Activated T-helper 1 cell treated with anti-CD3 and anti-CD28 coated beads, Interleukin-2, amount 50 U/mL, for 16 hours (primary cell): Measurements from ENCODE around the gene NLK.
"Not testable (repeated sequence)": the region's sequence is repeated elsewhere in the genome, so short reads cannot be mapped to it uniquely, and the experiment has no call there.

Source experiments
- DNase-seq, 2 donors: peaks; one replicate each; pipeline ENCODE4 v3.0.0-alpha.2; 2020; ENCODE audit warnings: low read depth in 1 of 2, low spot score in 1 of 2

The NLK gene

DNA sequence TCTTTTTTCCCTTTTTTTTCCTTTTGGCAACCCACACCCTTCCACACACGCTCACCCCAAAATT is at the start of gene NLK:
TSS of gene NLK (plus strand) at position 21 of the 64 bp plus-strand sequence. CDS start 197 bp downstream, outside the sequence.
- DNase-seq: no peak

DNA sequence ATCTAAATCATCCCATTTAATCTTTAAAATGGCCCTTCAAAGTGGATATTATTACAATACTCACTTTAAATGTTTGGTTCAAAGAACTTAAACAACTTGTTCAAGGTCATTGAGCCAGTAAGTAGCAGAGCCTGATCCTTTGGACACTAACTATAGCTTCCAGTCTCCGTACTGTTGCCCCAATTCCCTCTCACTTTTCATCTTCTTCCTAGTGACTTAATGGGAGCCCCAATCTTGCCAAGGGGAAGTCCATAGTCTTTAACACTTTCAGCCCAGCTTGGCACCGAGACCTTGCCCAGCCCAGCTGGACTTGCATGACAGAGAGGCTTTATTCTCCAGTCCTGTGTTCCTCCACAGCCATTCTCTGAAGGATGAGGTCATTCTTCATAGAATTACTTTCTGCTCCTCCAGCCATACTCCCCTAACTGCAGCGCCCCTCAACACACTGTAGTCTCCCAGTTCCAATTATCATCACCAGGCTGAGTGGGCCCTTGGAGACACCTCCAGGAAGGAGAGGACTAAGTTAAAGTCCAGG is 49.2 kb upstream of the NLK start:
- DNase-seq: no peak

DNA sequence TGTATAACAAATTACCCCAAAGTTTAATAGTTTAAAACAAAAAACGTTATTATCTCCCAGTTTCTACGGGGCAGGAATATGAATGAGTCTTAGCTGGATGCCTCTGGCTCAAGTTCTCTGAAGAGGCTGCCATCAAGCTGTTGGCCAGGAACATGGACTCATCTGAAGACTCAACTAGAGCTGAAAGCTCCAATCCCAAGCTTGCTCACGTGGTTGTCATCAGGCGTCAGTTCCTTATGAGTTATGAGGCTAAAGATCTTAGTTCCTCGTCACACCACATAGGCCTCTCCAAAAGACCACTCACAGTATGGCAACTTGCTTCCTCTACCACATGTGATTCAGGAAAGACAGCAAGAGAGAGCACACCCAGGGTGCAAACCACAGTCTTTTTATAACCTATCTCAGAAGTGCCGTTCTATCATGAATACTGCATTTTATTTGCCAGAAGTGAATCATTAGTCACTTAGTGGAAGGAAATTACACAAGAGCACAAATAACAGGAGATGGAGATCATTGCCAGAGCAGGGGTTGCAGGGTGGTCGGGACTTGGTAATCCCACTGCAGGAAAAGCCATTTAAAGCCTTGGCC is 48.7 kb upstream of the NLK start:
- no peak for DNase-seq

DNA sequence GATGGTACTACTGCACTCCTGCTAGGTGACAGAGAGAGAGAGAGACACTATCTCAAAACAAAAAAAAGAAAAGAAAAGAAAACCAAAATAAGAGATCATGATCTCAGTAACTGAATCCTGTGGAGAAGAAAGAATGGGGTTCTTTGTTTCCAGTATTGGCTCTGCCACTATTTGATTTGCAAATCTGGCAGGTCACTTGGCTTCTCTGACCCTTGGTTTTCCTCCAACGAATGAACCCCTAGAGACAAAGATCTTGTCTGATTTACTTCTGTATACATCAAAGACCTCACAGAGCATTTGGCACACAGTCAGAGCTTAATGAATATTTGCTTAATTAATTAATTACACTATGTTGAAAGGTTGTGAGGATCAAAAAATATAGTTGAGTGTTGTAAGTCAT is 47.9 kb upstream of the NLK start:
- no peak for DNase-seq

DNA sequence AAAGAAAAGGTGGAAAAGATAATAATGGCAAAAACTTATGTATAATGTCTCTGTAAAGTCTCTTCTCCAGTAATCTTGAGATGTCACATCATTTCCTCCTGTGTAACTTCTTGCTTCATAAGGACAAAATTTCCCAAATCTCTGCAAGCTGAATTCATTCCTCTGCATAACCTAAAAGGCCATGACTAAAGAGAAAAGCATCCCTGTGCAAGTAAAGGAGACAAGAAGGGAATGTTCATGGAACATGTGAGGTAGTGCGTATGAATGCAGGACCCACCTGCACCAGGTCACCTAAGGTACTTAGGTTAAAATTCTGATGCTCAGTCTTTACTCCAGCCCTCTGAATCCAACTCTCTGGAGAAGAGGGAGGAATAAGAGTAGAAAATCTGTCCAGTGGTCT is 46.9 kb upstream of the NLK start:
- no peak for DNase-seq

DNA sequence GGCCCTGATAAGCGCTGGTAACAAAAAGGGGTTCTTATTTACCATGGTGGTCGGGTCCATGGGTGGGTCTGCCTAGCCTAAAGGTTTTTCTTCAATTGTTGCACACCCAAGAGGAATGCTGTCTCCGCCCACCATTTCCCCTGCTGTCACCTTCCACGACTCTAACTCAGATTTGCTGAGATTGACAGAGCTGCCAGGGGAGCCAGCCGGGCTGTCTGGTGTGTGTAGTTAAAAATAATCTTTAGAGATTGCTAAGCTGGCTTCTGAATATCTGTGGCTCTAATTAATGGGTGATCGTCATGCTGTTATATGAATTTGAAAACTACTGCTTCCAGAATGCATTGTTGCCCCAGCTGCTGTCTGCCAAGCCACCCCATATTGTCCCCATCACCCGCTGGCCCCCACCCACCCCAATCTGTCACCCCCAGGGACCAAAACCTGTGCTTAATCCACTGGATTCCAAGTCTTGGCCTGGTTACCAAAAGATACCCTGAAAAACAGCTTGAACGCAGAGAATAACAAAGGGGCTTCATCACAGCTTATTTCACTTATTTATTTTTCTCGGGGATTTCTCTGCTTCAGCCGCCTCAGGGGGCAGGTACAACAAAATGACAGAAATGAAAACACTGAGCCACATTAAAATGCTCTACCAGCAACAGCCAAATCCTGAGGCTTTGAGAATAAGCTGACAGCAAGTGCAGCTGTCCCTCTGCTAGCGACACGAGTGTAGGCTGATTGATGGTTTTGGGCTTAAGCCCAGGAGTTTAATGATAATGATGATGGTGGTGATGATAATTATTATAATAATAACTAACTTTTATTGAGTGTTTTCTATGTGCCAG is 46.1 kb upstream of the NLK start:
- DNase-seq: no peak

DNA sequence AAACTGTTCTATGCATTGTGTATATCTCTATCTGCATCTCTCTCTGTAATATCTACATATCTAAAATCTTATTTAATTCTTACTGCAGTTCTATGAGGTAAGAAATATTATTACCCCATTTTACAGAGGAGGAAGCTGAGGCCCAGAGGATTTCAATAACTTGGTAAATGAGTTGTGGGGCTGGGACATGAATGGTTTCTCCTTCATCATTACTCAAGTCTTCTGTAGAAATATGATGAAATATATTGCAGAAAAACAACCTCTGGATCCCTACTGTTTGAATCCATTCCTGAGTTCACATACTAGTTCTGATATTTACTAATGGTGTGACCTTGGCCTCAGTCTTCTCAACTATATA is 45.5 kb upstream of the NLK start:
- DNase-seq: no peak

DNA sequence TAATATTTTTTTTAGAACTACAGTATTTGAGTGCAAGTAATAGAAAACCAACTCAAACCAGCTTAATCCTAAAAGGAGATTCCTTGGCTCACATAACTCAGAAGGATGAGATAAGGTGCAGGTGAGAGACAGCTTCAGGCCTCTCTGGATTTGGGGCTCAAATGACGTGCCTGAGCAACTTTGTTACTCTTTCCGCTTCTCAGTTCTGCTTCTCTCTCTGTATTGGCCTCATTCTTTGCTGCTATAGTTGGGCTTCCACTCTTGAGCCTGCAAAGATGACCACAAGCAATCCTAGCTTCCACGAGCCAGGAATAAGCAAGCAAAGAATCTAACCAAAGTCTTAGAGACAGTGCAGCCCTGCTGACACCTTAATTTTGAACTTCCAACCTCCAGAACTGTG is 45.0 kb upstream of the NLK start:
- DNase-seq: no peak

DNA sequence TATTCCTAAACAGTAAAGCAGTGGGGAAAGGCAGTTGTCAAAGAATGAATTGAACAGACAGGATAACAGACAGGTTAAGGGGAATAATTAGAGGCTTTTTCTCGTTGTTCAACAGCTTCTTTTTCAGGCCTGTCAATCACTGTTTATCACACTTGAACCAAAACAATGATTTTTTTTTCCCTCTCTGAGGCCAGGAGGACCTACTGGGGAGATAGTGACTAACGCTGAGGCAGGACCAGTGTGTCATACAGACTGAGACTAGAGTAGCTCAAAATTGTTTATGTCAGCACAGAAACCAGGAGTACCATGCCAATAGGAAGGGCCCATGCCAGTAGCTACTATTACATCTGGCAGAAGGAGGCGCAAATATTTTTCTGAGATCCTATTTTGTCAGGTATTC is 41.3 kb upstream of the NLK start:
- DNase-seq: no peak

DNA sequence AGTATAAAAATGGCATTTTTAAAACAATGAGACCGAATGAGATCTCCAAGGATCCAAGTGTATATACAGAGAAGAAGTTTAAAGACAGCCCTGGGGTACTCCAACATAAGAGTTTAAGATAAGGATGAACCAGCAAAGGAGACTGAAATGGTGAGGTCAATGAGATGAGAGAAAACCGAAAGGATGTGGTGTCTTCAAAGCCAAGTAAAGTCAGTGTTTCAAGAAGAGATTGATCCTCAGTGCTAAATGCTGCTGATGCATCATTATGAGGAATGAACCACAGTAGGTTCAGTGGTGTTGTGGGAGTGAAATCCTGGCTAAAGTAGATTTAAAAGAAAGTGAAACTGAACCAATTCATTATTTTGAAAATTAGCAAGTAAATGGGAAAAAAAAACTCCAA is 38.1 kb upstream of the NLK start:
- no peak for DNase-seq

DNA sequence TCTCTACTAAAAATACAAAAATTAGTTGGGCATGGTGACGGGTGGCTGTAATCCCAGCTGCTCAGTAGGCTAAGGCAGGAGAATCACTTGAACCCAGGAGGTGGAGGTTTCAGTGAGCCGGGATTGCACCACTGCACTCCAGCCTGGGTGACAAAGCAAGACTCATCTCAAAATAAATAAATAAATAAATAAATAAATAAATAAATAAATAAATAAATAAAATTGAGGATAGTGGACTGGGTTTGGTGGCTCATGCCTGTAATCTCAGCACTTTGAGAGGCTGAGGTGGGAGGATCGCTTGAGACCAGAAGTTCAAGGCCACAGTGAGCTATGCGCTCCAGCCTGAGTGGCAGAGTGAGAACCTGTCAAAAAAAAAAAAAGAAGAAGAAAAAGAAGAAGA is 34.6 kb upstream of the NLK start:
- DNase-seq: not testable (repeated sequence)

DNA sequence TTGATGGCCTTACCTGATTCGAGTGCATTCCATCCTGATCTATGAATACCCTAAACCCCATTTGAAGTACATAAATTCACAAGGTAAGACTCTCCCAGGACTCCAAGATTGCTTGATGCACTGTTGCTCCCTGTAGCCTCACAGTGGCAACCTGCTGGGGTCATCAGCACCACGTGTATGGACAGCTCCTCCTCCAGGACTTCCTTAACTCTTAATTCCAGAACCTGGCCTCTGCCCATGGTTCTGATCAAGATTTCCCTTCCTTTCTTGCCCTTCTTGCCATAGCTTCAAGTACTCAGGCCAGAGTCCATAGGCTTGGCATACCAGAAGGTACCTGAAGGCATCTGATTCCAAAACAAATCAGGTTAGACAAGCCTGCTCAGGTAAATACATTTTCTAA is 34.0 kb upstream of the NLK start:
- DNase-seq: no peak

DNA sequence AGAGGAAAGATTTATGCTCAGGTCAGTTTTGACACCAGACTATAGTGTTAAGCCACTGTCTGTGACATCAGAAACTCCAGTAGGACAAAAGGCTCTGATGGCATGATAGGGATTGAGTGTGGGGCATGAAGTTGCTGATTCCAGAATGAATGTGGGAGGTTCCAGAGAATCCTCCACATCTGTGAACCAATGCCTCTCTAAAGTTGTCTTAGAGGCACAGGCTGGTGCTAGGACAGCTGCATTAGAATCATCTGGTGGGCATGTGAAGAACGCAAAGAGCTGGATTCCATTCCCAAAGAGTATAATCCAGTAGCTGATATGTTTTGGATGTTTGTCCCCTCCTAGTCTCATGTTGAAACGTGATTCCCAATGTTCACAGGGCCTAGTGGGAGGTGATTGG is 32.1 kb upstream of the NLK start:
- no peak for DNase-seq

DNA sequence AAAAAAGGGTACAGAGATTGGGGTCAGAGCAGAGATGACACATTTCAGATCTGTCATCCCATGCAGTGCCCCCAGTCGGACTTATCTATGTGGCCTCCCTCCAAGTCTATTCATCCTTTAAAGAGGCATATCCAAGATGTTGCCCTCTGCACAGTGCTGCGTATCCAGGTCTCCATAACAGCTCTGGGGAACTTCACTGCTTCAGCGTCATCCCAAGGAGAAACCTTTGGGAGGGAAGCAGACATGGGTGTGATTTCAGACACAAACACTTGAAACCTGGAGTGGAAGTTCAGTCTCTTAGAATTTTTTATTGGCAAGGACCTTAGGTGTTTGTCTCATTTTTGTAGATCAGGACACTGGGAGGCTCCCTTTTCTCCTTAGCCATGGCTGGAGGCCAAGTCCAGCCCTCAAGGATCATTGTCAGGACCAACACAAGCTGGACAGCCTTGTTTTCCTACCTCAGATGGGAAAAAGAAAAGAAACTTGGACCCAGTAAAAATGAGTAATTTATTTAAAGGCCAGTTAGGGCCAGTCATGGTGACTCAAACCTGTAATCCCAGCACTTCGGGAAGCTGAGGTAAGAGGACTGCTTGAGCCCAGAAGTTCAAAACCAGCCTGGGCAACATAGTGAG is 23.9 kb upstream of the NLK start:
- no peak for DNase-seq

DNA sequence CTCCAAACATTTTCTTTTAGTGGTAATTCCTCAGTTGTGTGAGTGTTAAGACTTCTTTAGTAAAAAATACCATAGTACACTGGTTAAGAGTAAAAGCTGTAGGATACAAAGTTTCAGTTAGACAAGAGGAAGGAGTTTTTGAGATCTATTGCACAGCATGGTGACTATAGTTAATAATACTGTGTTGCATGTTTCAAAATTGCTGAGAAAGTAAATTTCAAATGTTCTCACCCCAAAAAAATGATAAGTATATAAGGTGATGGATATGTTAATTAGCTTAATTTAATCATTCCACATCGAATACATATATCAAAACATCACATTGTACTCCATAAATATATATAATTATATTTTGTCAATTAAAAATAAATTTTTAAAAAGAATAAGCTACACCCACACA is 22.0 kb upstream of the NLK start:
- DNase-seq: no peak

DNA sequence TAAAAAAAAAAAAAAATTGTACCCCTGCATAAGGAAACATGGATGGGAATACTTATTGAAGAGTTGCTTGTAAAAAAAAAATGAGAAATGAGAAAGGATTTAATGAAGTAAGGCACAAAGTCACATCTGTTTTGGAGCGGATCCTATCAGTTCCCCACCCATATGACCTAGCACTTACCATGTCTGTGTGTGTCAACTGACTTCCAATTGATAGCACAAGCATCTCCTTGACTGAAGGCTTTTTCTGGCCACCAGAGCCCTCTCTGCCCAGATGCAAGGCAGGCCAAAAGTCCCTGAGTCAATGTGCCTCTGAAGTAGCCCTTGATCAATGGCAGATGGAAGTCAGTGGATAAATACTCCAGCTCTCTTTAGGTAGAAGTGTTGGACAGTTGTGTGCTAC is 13.4 kb upstream of the NLK start:
- no peak for DNase-seq

DNA sequence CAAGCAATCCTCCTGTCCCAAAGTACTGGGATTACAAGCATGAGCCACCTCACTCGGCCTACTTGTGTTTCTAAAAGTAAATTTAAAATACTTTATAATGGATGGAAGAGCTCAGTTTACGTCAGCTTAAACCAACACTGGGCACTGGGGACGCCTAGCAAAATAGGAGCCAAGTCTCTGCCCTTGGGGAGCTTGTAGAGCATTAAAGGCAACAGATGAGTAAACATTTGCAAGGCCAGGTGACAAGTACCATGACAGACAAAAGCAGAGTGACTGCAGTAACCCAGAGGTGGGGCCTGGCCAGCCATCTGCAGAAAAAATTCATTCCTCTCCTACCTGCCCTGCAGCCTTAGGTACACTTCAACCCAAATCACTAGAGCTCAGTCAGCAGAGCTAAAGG is 12.1 kb upstream of the NLK start:
- no peak for DNase-seq

DNA sequence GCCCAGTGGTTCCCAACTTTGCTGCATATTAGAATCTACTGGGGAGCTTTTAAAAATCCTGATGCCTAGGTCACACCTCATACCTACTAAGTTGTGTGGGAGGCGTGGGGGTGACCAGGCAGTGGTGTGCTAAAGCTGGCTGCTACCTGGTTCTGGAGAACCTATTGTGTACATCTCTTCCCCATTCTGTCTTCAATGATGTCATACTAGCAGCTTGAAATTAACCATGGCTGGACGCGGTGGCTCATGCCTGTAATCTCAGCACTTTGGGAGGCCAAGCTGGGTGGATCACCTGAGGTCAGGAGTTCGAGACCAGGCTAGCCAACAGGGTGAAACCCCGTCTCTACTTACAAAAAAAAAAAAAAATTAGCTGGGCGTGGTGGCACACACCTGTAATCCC is 11.3 kb upstream of the NLK start:
- DNase-seq: no peak

DNA sequence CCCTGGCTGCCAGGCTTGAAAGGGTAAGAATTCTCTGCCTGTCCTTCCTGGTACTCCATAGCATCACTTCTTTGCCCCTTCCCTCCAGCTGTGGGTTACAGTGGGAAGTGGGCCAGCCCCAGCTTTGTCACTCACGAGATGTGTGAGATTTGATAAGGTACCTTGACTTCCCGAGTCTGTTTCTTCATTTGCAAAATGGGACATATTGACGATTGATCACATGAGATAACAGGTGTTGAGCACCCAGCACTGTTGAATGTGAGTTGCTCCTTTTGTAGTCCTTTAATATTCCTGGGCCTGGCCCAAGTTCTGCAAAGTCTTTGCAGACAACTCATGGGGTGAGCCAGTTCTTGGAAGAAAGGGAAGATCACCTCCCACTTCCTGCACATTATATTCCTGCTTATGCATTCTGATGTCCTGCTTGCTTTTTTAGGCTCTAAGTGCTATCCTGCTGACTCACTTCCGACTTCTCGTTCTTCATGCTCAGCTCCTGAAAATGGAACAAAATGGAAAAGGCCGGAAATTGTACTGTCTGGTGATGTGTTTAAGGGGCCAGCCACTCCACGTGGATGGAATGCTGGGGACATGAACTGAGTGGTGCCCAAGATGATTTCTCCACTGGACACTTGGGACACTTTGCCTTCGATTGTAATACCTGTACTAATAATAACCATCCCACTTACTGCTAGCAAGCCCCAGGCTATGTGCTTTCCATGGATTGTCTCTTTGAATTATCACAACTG is 8.3 kb upstream of the NLK start:
- no peak for DNase-seq

DNA sequence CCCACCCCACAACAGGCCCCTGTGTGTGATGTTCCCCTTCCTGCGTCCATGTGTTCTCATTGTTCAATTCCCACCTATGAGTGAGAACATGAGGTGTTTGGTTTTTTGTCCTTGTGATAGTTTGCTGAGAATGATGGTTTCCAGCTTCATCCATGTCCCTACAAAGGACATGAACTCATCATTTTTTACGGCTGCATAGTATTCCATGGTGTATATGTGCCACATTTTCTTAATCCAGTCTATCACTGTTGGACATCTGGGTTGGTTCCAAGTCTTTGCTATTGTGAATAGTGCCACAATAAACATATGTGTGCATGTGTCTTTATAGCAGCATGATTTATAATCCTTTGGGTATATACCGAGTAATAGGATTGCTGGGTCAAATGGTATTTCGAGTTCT is 7.0 kb upstream of the NLK start:
- DNase-seq: not testable (repeated sequence)

DNA sequence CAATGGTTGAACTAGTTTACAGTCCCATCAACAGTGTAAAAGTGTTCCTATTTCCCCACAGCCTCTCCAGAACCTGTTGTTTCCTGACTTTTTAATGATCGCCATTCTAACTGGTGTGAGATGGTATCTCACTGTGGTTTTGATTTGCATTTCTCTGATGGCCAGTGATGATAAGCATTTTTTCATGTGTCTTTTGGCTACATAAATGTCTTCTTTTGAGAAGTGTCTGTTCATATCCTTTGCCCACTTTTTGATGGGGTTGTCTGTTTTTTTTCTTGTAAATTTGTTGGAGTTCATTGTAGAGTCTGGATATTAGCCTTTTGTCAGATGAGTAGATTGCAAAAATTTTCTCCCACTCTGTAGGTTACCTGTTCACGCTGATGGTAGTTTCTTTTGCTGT is 6.6 kb upstream of the NLK start:
- not testable (repeated sequence) for DNase-seq

DNA sequence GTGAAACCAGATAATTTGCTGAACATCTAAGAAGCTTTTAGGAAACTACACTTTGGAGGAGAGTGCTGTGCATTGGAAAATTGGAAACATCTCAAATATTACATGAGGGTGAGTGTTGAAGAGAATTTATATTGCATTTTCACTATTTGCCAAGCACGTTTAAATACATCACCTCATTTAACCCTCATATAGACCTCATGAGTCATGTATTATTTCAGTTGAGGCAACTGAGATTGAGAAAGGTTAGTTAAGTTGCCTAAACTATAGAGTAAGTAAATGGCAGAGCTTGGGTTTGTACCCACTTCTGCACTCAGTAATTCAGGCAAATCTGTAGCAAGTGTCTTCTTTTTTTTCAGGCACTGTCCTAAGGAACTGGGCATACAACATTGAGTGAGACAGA is 3.7 kb upstream of the NLK start:
- DNase-seq: no peak
